Lung (tissue), 12 donors: ENCODE results near the gene FAM25G. TPM values are rescaled to one million over a fixed set of nuclear protein-coding genes. Genes with fewer than 3 reads are reported as not detected.
"Not testable (repeated sequence)": the region's sequence is repeated elsewhere in the genome, so short reads cannot be mapped to it uniquely, and the experiment has no call there.

Experiments used
- ATAC-seq: fragments of 200-7000 bp; cut with Tn5 transposase; one replicate; pipeline ENCODE4 v1.9.1; 2020; ENCODE audit warnings: moderate number of reproducible peaks; ENCODE audit not compliant: insufficient read depth, low FRiP score
- DNase-seq, 3 donors: peaks; one replicate each; pipeline ENCODE4 v3.0.0-alpha.2; 2013 to 2017
- H3K27ac ChIP-seq, 2 donors: one replicate each; pipeline ENCODE4 v1.5.1; 2013; ENCODE audit warnings: mild to moderate bottlenecking in 2 of 2, moderate library complexity in 2 of 2, control low read depth in 1 of 2, inconsistent platforms in 1 of 2, low read depth in 1 of 2, low read length in 1 of 2
- H3K27me3 ChIP-seq, 3 donors: one replicate each; pipeline ENCODE4 v1.5.1; 2013; ENCODE audit warnings: low read length in 2 of 3; ENCODE audit not compliant: control insufficient read depth in 3 of 3, insufficient read depth in 3 of 3
- H3K36me3 ChIP-seq, 4 donors: one replicate each; pipeline ENCODE4 v1.5.1; 2013; ENCODE audit warnings: low read length in 4 of 4, mild to moderate bottlenecking in 1 of 4, moderate library complexity in 1 of 4; ENCODE audit not compliant: control insufficient read depth in 4 of 4, insufficient read depth in 4 of 4
- H3K4me1 ChIP-seq, 5 donors: one replicate each; pipeline ENCODE4 v1.5.1; 2013; ENCODE audit warnings: low read length in 5 of 5, mild to moderate bottlenecking in 2 of 5, moderate library complexity in 1 of 5; ENCODE audit not compliant: control insufficient read depth in 5 of 5, insufficient read depth in 5 of 5
- H3K4me3 ChIP-seq: one replicate; pipeline ENCODE4 v1.5.1; 2013; ENCODE audit warnings: mild to moderate bottlenecking, control low read depth, moderate library complexity
- H3K9ac ChIP-seq, 2 donors: one replicate each; pipeline ENCODE4 v1.5.1; 2013; ENCODE audit warnings: low read length in 2 of 2, control low read depth in 1 of 2; ENCODE audit not compliant: insufficient read depth in 1 of 2
- H3K9me3 ChIP-seq, 4 donors: one replicate each; pipeline ENCODE4 v1.5.1; 2013; ENCODE audit warnings: low read length in 3 of 4, mild to moderate bottlenecking in 1 of 4, moderate library complexity in 1 of 4; ENCODE audit not compliant: control insufficient read depth in 4 of 4, insufficient read depth in 3 of 4
- WGBS, 2 donors: extraction: QIAGEN DNeasy Blood & Tissue Kit; methylation state at CpG; one replicate each; pipeline ENCODE4 v1.1.7; 2013; 5-methylcytosine and 5-hydroxymethylcytosine counted together
- polyA plus RNA-seq, 2 donors: library from polyadenylated mRNA; stranded (reverse); fragments of 200-250 nt; gene quantifications; one replicate each; pipeline ENCODE4 v1.2.1, GENCODE V29; 2013
- total RNA-seq, 2 donors: library from RNA; depleted of rRNA in 1 of 2; stranded (reverse); fragments of >200 nt in 1 of 2; gene quantifications; one replicate each; pipeline ENCODE4 v1.2.1, GENCODE V29; 2014 to 2021
- TF ChIP-seq, protein P1 (sequence below): IDR thresholded peaks from 2 replicates; pipeline ENCODE4 v1.5.1; 2012; ENCODE audit warnings: mild to moderate bottlenecking; ENCODE audit errors: control extremely low read depth, extremely low read depth
- donor health status: control.
- donor health status: control.
- donor health status: Bipolar disorder and iron deficiency.
- donor health status: healthy.
- donor health status: DM: yes; HTN: yes; CAD: no.

Gene FAM25G
- total and polyA plus RNA-seq, 4 donors: not detected

DNA sequence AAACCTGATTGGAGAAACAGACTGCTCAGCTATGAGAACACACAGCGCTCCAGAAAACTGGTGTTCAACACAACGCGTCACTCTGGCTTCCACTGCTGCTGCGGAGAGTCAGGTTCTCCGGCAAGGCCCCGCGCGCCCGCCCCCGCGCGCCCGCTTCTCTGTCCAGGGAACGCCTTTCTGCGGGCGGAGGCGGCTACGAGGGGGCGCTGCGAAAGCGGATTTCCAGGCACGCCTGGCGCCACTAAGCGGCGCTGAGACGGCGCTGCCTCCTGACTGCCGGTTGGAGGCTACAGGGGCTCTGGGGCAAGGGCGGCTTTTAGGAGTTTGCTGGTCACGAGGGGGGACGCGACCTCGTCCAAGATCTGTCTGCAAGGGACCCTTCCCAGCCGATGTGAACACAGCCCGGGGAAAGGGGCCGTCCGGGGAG, 30.2 kb downstream of the FAM25G start:
- DNase-seq (peak; percentile 56 to 69 (median 69)), ATAC-seq (peak; percentile 84)
- H3K4me1 ChIP-seq, H3K36me3 ChIP-seq, H3K27ac ChIP-seq, H3K27me3 ChIP-seq, H3K9me3 ChIP-seq, H3K9ac ChIP-seq, H3K4me3 ChIP-seq: not testable (repeated sequence)
- WGBS, 2 donors: 3% methylated on average over 14 to 29 of the region's 37 CpGs

DNA sequence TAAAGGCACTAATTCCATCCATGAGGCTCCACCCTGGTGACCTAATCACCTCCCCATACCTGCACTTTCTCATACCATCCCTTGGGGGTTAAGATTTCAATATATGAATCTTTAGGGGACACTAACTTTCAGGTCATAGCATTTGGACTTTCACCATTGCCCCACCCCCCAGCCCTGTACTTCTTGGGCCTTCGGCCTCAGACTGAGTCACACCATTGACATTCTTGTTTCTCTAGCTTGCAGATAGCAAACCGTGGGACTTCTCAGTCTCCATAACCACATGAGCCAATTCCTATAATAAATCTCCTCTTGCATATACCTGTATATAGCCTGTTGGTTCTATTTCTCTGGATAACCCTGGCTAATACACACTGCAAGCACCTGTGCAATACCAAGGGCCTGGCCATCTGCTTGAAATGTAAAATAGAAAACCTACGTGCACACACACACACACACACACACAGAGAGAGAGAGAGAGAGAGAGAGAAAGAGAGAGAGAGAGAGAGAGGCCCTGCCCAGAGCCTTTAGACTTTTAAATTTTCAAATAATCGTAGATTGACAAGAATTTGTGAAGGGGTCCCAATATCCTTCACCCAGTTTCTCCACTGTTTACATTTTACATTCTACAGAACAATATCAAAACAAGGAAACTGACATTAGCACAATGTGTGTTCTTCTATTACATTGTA, 32.9 kb downstream of the FAM25G start:
- DNase-seq (no peak), ATAC-seq (no peak)
- Histone ChIP-seq H3K27ac (no peak overlapping the region), H3K9ac (no peak overlapping the region), H3K27me3 (no peaks in the 10 kb centered on the region), H3K4me1 (peaks cover 0 to 18% (median 0%) of the 10 kb centered on the region in 5 donors), H3K36me3 (no peaks in the 10 kb centered on the region), H3K9me3 (no peaks in the 10 kb centered on the region), H3K4me3 (no peak overlapping the region)
- TF ChIP-seq, protein P1, sequence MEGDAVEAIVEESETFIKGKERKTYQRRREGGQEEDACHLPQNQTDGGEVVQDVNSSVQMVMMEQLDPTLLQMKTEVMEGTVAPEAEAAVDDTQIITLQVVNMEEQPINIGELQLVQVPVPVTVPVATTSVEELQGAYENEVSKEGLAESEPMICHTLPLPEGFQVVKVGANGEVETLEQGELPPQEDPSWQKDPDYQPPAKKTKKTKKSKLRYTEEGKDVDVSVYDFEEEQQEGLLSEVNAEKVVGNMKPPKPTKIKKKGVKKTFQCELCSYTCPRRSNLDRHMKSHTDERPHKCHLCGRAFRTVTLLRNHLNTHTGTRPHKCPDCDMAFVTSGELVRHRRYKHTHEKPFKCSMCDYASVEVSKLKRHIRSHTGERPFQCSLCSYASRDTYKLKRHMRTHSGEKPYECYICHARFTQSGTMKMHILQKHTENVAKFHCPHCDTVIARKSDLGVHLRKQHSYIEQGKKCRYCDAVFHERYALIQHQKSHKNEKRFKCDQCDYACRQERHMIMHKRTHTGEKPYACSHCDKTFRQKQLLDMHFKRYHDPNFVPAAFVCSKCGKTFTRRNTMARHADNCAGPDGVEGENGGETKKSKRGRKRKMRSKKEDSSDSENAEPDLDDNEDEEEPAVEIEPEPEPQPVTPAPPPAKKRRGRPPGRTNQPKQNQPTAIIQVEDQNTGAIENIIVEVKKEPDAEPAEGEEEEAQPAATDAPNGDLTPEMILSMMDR: no peak
- 79 to 81% methylated on average over 4 of the region's 4 CpGs for WGBS, 2 donors

DNA sequence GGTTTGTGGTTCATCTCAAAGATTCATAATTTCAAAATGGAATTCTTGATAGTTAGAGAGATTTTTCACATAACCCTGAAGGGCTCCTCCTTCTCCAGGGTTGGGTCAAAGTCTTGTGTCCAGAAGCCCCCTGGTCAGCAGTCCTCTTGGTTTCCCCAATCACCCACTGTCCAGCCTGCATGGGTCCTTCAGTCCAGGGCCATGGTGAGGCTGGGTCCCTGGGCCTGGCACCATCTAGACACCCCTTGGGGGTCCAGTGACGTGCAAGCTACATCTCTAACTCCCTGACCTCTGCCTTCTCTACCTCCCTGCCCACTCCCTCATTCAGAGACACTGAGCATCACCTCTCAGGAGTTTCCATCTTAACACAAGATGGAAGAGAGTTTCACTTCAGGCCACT, 33.7 kb downstream of the FAM25G start:
- DNase-seq: no peak
- 83 to 89% methylated on average over 1 of the region's 1 CpG for WGBS, 2 donors

DNA sequence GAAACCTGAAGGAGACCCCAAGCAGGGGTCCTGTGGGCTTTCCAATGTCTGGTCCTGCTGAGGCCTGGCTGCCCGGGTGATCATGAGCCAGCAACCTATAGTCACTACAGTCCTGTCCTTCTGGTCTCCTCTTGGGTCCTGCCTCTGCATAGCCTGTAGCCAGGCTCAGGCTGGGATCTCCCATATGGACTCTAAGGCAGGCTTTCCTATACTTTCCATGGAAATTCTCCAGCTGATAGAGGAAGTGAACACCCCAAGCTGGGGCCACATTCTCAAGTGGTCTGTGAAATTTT, 34.0 kb downstream of the FAM25G start:
- 92 to 100% methylated on average over 1 of the region's 1 CpG for WGBS, 2 donors
- Histone ChIP-seq H3K4me3 (no peak overlapping the region), H3K4me1 (peaks cover 0 to 18% (median 3%) of the 10 kb centered on the region in 5 donors), H3K36me3 (no peaks in the 10 kb centered on the region), H3K27ac (no peak overlapping the region), H3K9me3 (peaks cover 0 to 2% (median 0%) of the 10 kb centered on the region in 4 donors), H3K27me3 (peaks cover 0 to 3% (median 0%) of the 10 kb centered on the region in 3 donors), H3K9ac (no peak overlapping the region)
- DNase-seq (no peak), ATAC-seq (no peak)
- TF ChIP-seq, protein P1: no peak

More for the DNA sequence above, 33.7 kb downstream of the FAM25G start:
- Histone ChIP-seq H3K4me1 (peaks cover 0 to 18% (median 3%) of the 10 kb centered on the region in 5 donors), H3K9me3 (peaks cover 0 to 2% (median 0%) of the 10 kb centered on the region in 4 donors), H3K4me3 (no peak overlapping the region), H3K27ac (no peak overlapping the region), H3K9ac (no peak overlapping the region), H3K27me3 (peaks cover 0 to 3% (median 0%) of the 10 kb centered on the region in 3 donors), H3K36me3 (no peaks in the 10 kb centered on the region)
- ATAC-seq: no peak
- TF ChIP-seq, protein P1: no peak
